ENCODE measurements around the gene PTX3. TPM values are rescaled to one million over a fixed set of nuclear protein-coding genes. Genes with fewer than 3 reads are reported as not detected.

PTX3 gene
- total RNA-seq, 1 donor from 2014 or later, result 3.2 TPM

DNA sequence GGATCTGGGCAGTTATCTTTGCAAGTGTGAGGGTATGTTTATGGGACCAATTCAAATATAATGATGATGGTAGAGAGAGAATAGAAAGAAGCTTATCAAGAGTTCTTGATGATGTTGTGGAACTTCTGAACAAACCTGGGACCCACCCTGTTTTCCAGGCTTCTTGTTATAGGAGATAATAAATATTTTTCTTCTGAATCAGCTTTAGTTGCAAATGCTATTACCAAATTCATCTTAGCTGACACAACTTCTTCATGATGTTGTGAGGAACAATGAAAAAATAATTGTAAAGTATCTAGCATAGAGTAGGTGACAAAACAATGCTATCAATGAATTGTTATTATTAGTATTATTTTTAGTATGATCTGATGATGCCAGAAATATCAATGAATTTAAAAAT lies 43.5 kb upstream of the PTX3 start:
- H3K4me3 ChIP-seq, result no peak overlapping the region
- TF ChIP-seq, protein P1, sequence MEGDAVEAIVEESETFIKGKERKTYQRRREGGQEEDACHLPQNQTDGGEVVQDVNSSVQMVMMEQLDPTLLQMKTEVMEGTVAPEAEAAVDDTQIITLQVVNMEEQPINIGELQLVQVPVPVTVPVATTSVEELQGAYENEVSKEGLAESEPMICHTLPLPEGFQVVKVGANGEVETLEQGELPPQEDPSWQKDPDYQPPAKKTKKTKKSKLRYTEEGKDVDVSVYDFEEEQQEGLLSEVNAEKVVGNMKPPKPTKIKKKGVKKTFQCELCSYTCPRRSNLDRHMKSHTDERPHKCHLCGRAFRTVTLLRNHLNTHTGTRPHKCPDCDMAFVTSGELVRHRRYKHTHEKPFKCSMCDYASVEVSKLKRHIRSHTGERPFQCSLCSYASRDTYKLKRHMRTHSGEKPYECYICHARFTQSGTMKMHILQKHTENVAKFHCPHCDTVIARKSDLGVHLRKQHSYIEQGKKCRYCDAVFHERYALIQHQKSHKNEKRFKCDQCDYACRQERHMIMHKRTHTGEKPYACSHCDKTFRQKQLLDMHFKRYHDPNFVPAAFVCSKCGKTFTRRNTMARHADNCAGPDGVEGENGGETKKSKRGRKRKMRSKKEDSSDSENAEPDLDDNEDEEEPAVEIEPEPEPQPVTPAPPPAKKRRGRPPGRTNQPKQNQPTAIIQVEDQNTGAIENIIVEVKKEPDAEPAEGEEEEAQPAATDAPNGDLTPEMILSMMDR (IDR thresholded peaks at IDR 0.05), result no peak
- no peak overlapping the region for H3K27ac ChIP-seq
- no peaks in the 10 kb centered on the region for H3K9me3 ChIP-seq
- ATAC-seq (no peak), DNase-seq (no peak)
- no peaks in the 10 kb centered on the region for H3K4me1 ChIP-seq
- H3K36me3 ChIP-seq, result no peaks in the 10 kb centered on the region
- intact Hi-C loops (cut with DNase I), result no loop called here
- H3K27me3 ChIP-seq (ENCODE audit: low read depth), result no peaks in the 10 kb centered on the region

DNA sequence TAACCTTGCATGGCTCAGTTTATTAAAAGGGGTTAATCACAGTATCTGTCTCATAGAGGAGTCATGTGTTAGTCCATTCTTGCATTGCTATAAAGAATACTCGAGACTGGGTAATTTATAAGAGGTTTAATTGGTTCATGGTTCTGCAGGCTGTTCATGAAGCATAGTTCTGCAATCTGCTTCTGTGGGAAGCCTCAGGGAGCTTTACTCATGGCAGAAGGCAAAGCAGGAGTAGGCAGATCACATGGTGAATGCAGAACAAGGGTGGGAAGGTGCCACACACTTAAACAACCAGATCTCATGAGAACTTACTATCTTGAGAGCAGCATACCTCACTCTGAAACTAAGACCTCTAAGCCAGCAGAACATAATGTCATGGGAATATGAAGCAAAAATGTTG lies 42.2 kb upstream of the PTX3 start:
- no peak for ATAC-seq
- Histone ChIP-seq H3K4me1 (no peaks in the 10 kb centered on the region), H3K36me3 (no peaks in the 10 kb centered on the region), H3K4me3 (no peak overlapping the region), H3K27me3 (ENCODE audit: low read depth) (no peaks in the 10 kb centered on the region), H3K9me3 (no peaks in the 10 kb centered on the region), H3K27ac (no peak overlapping the region)
- TF ChIP-seq, protein P1 (IDR thresholded peaks at IDR 0.05), result no peak
- intact Hi-C loops (cut with DNase I), result no loop called here
- no peak for DNase-seq

DNA sequence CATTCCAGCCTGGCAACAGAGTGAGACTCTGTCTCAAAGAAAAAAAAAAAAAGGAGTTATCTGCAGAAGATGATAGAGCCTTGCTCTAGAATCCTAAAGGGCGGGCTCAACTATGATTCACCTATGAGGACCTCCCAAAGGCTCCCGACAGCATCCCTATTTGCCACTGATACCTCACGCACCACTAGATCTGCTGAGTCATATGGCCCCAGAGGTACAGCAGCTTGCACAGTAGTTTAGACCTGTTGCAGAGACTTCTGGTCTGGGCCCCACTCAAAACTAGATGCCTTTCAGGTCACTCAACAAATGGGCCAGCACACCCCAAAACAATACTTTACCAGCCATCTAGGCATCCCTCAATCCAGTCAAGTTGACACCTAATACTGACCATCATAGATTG lies 38.1 kb upstream of the PTX3 start:
- H3K4me1 ChIP-seq, result no peaks in the 10 kb centered on the region
- H3K27me3 ChIP-seq (ENCODE audit: low read depth), result no peaks in the 10 kb centered on the region
- H3K27ac ChIP-seq, result no peak overlapping the region
- no peaks in the 10 kb centered on the region for H3K9me3 ChIP-seq
- H3K36me3 ChIP-seq, result no peaks in the 10 kb centered on the region
- DNase-seq, result no peak
- no peak overlapping the region for H3K4me3 ChIP-seq
- ATAC-seq, result no peak
- TF ChIP-seq, protein P1 (IDR thresholded peaks at IDR 0.05), result no peak
- intact Hi-C loops (cut with DNase I), result no loop called here

DNA sequence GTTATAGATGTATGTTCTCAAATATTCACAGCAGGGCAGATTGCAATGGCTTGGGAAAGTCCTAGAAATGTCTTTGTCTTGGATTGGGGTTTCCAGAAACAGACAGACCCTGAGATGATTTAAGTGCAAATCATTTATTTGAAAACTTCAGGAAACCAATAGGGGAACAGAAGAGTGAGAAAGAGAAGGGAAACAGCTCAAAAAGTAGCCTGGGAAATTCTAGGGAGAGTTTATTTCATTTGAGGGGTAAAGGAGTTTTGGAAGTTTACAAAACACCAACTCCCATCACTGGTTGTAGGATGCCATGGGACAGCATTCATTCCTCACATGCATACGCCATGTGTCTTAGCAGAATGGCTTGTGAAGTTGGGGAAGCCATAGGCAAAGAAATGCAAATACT lies 32.3 kb upstream of the PTX3 start:
- Histone ChIP-seq H3K4me3 (no peak overlapping the region), H3K4me1 (no peaks in the 10 kb centered on the region), H3K27ac (no peak overlapping the region), H3K27me3 (ENCODE audit: low read depth) (no peaks in the 10 kb centered on the region), H3K36me3 (no peaks in the 10 kb centered on the region), H3K9me3 (no peaks in the 10 kb centered on the region)
- no peak for DNase-seq
- intact Hi-C loops (cut with DNase I), result no loop called here
- TF ChIP-seq, protein P1 (IDR thresholded peaks at IDR 0.05), result no peak
- no peak for ATAC-seq

DNA sequence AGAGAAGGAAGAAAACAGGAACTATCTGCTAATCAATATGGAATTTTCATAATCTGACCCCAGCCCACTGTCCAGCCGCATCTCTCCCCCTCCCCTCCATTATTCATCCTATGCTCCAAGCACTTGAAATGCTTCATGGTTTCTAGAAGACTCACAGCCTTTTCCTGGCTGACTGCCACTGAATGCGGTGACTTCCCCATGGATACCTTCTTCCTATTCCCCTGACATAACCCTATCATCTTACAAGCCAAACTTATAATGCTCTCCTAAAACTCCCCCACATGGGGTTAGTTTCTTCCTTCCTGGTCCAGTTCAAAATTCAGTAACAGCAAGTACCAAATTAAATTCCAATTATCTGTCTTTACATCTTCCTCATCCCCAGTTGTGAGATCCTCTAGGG lies 31.2 kb upstream of the PTX3 start:
- ATAC-seq (no peak), DNase-seq (no peak)
- no peaks in the 10 kb centered on the region for H3K27me3 ChIP-seq (ENCODE audit: low read depth)
- no peaks in the 10 kb centered on the region for H3K9me3 ChIP-seq
- no peaks in the 10 kb centered on the region for H3K4me1 ChIP-seq
- intact Hi-C loops (cut with DNase I), result no loop called here
- no peak overlapping the region for H3K4me3 ChIP-seq
- TF ChIP-seq, protein P1 (IDR thresholded peaks at IDR 0.05), result no peak
- H3K27ac ChIP-seq, result no peak overlapping the region
- H3K36me3 ChIP-seq, result no peaks in the 10 kb centered on the region

- no peak overlapping the region for H3K4me3 ChIP-seq
- DNase-seq (no peak), ATAC-seq (no peak)
- no peaks in the 10 kb centered on the region for H3K27me3 ChIP-seq (ENCODE audit: low read depth)
- no peak overlapping the region for H3K27ac ChIP-seq
- H3K4me1 ChIP-seq, result no peaks in the 10 kb centered on the region
- H3K36me3 ChIP-seq, result no peaks in the 10 kb centered on the region
- TF ChIP-seq, protein P1 (IDR thresholded peaks at IDR 0.05), result no peak
- intact Hi-C loops (cut with DNase I), result no loop called here
- no peaks in the 10 kb centered on the region for H3K9me3 ChIP-seq
These were observed 30.3 kb upstream of the PTX3 start for GRCh38 chr3:157406394-157406793.

Data from lower lobe of right lung (tissue), 2 donors.